ENCODE data around the gene RAB44. TPM values are rescaled to one million over a fixed set of nuclear protein-coding genes. Genes with fewer than 3 reads are reported as not detected.

RAB44 gene
- total and polyA plus RNA-seq, 9 of the 15 experiments (the other 6 are each of a cell fraction or from before 2014, with no cell fraction given) = not detected

DNA sequence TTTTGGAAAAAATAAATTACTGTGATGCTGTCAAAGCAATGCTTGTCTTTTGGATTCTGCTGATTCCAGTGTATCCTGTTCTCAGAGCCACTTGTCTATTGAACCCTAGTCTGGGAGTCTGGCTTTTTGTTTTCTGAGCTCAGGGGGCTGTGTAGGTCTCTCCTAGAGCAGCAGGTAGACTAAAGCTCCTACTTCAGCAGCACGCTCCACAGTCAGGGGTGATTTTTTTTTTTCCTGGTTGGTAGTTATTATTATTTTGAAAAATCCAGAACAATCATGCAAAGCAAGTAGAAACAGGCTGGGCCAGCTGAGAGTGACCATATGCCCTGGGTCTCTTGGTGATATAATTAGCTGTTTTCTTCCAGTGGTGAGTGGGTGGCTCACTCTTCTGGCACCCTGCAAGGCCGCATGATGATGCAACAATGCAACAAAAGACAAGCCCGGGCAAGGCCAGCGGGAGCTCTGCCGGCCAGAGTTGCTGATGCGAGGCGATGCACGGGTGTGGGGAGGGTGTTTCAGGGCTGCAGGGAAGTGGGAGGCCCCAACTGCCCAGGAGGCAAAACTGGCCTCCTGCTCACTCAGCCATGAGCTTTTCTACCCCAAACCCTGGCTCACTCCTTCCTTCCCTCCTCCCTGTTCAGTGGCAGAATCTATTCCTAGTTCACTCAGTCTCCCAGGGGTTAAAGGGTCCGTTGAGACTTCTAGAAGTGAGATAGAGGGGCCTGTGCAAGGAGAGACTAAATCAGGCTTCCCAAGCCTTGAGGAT lies 30.6 kb upstream of the RAB44 start:
- no TSS peak for BruUV-seq (replicated peaks)
- DNase-seq (ENCODE audit: extremely low read depth in 1 of 4, low spot score in 3 of 4) = peak in 3 of 4 experiments; percentile 32 to 62 (median 50)
- peak; percentile 90 for TF ChIP-seq DMBX1 (CRISPR knock-in tag; IDR thresholded peaks at IDR 0.05; ENCODE audit: borderline replicate concordance)
- peak; percentile 98 for TF ChIP-seq CEBPG (CRISPR knock-in tag; IDR thresholded peaks at IDR 0.05)
- TF ChIP-seq CEBPG (tag; conservative IDR thresholded peaks at IDR 0.05 in 1 of 2, IDR thresholded peaks at IDR 0.05 in 1 of 2) = peak; percentile 99 to 100
- no peak for TF ChIP-seq GABPB1 (CRISPR knock-in tag; IDR thresholded peaks at IDR 0.05)
- TF ChIP-seq MAFG (tag; conservative IDR thresholded peaks at IDR 0.05) = 0 out of 2 replicates have a peak, but pooled peaks have one; percentile 23
- TF ChIP-seq CC2D1A (IDR thresholded peaks at IDR 0.05) = no peak
- TF ChIP-seq SMAD3 (CRISPR knock-in tag; conservative IDR thresholded peaks at IDR 0.05) = 0 out of 2 replicates have a peak, but pooled peaks have one; percentile 16
- TF ChIP-seq TAL1 (IDR thresholded peaks at IDR 0.05) = no peak
- TF ChIP-seq HCFC1 (IDR thresholded peaks at IDR 0.05; ENCODE audit: low read depth, low read length) = no peak
- TF ChIP-seq MTA3 (IDR thresholded peaks at IDR 0.05; ENCODE audit: borderline replicate concordance) = peak; percentile 68; the same call in 1 of the 2 replicates
- TF ChIP-seq ZNF316 (IDR thresholded peaks at IDR 0.05) = no peak
- TF ChIP-seq RBBP5 (IDR thresholded peaks at IDR 0.05; ENCODE audit: borderline replicate concordance, insufficient read depth, low read length, poor library complexity, severe bottlenecking) = peak; percentile 33
- TF ChIP-seq MCM2 (IDR thresholded peaks at IDR 0.05; ENCODE audit: low read depth) = no peak
- peak; percentile 79; the same call in 1 of the 2 replicates for TF ChIP-seq ZNF175 (CRISPR knock-in tag; IDR thresholded peaks at IDR 0.05; ENCODE audit: low read depth)
- TF ChIP-seq, protein P1, sequence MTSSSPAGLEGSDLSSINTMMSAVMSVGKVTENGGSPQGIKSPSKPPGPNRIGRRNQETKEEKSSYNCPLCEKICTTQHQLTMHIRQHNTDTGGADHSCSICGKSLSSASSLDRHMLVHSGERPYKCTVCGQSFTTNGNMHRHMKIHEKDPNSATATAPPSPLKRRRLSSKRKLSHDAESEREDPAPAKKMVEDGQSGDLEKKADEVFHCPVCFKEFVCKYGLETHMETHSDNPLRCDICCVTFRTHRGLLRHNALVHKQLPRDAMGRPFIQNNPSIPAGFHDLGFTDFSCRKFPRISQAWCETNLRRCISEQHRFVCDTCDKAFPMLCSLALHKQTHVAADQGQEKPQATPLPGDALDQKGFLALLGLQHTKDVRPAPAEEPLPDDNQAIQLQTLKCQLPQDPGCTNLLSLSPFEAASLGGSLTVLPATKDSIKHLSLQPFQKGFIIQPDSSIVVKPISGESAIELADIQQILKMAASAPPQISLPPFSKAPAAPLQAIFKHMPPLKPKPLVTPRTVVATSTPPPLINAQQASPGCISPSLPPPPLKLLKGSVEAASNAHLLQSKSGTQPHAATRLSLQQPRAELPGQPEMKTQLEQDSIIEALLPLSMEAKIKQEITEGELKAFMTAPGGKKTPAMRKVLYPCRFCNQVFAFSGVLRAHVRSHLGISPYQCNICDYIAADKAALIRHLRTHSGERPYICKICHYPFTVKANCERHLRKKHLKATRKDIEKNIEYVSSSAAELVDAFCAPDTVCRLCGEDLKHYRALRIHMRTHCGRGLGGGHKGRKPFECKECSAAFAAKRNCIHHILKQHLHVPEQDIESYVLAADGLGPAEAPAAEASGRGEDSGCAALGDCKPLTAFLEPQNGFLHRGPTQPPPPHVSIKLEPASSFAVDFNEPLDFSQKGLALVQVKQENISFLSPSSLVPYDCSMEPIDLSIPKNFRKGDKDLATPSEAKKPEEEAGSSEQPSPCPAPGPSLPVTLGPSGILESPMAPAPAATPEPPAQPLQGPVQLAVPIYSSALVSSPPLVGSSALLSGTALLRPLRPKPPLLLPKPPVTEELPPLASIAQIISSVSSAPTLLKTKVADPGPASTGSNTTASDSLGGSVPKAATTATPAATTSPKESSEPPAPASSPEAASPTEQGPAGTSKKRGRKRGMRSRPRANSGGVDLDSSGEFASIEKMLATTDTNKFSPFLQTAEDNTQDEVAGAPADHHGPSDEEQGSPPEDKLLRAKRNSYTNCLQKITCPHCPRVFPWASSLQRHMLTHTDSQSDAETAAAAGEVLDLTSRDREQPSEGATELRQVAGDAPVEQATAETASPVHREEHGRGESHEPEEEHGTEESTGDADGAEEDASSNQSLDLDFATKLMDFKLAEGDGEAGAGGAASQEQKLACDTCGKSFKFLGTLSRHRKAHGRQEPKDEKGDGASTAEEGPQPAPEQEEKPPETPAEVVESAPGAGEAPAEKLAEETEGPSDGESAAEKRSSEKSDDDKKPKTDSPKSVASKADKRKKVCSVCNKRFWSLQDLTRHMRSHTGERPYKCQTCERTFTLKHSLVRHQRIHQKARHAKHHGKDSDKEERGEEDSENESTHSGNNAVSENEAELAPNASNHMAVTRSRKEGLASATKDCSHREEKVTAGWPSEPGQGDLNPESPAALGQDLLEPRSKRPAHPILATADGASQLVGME (CRISPR knock-in tag; IDR thresholded peaks at IDR 0.05) = peak; percentile 91
- TF ChIP-seq CTBP1 (IDR thresholded peaks at IDR 0.05; ENCODE audit: borderline replicate concordance) = peak; percentile 91
- TF ChIP-seq RAD21 (CRISPR knock-in tag; conservative IDR thresholded peaks at IDR 0.05 in 1 of 2, IDR thresholded peaks at IDR 0.05 in 1 of 2) = peak in 1 of 2 experiments; percentile 41; a peak in 2 of 4 replicates

More for the DNA sequence above, 30.6 kb upstream of the RAB44 start:
- Histone ChIP-seq H3K36me3 (ENCODE audit: control insufficient read depth, insufficient read depth, low read length) (no peaks in the 10 kb centered on the region), H3K4me1 (replicated peaks in 1 of 2; ENCODE audit: control insufficient read depth in 2 of 2, insufficient read depth in 2 of 2, low read length in 2 of 2) (peaks cover 7 to 12% of the 10 kb centered on the region in 2 experiments; a peak in 4 of 5 replicates), H3K27me3 (ENCODE audit: control insufficient read depth in 2 of 2, insufficient read depth in 2 of 2, low read length in 2 of 2) (peaks cover 12 to 39% of the 10 kb centered on the region in 2 experiments; a peak in 4 of 5 replicates), H3K9me3 (replicated peaks; ENCODE audit: control insufficient read depth, insufficient read depth, low read depth, low read length) (no peaks in the 10 kb centered on the region), H3K4me2 (ENCODE audit: insufficient read depth, low read length) (no peak overlapping the region; the same call in 1 of the 2 replicates), H3K9me1 (ENCODE audit: control insufficient read depth, insufficient read depth, low read length) (no peaks in the 10 kb centered on the region), H3K27ac (ENCODE audit: extremely low read depth, low read depth, low read length) (no peak overlapping the region), H2AFZ (ENCODE audit: low read depth, low read length) (peak overlapping the region; percentile 52; the same call in 1 of the 2 replicates), H4K20me1 (replicated peaks; ENCODE audit: control insufficient read depth, insufficient read depth, low read length) (peaks cover 7% of the 10 kb centered on the region; the same call in 1 of the 2 replicates), H3K9ac (ENCODE audit: insufficient read depth in 1 of 2, low read depth in 2 of 2, low read length in 2 of 2) (peak overlapping the region in 1 of 2 experiments; percentile 19; a peak in 1 of 4 replicates), H3K79me2 (ENCODE audit: control insufficient read depth, insufficient read depth, low read length) (no peaks in the 10 kb centered on the region), H3K4me3 (no peak overlapping the region)
- intact Hi-C loops (cut with micrococcal nuclease) = no loop called here
- peak; percentile 88 for ATAC-seq
- POLR2A ChIA-PET = interaction anchor here (0.6 to 1.4 kb wide), 13 partner anchors 9 to 479 kb away, joined by 3 to 8 read pairs (median 3); partner anchors contain the start of gene CDKN1A
- no peak for FAIRE-seq
- in situ Hi-C loops (cut with MboI) = no loop called here
- CTCF ChIA-PET (ENCODE audit: low intra/inter-chr PET ratio) = interaction anchor here (0.8 kb wide), 1 partner anchor 398 kb away, joined by 7 read pairs; no protein-coding TSS in a partner anchor
- WGBS (ENCODE audit: insufficient coverage, low coverage, missing lambda C conversion rate) = 8% methylated on average over 9 of the region's 9 CpGs

Measured in K562 (cell line).